HG03460 (cell line): ENCODE data around the gene WDR20.

ENCODE experiments used
- ATAC-seq: cut with Tn5 transposase; IDR thresholded peaks from one replicate; pipeline ENCODE4 v1.9.1; 2021; ENCODE audit not compliant: unreplicated experiment

The WDR20 gene

GRCh38 chr14:102196039-102196901 lies 56.6 kb downstream of the WDR20 start:
- ATAC-seq: no peak

- ATAC-seq: no peak
Observed at GRCh38 chr14:102196902-102197230, 57.2 kb downstream of the WDR20 start.

- ATAC-seq: no peak
Observed at GRCh38 chr14:102197317-102197853, 57.7 kb downstream of the WDR20 start.

GRCh38 chr14:102200690-102201352 lies 61.1 kb downstream of the WDR20 start:
- ATAC-seq: no peak

- no peak for ATAC-seq
Observed at GRCh38 chr14:102201353-102201738, 61.6 kb downstream of the WDR20 start.

- no peak for ATAC-seq
Observed at GRCh38 chr14:102201776-102202175, 62.1 kb downstream of the WDR20 start.

- no peak for ATAC-seq
Observed at GRCh38 chr14:102202944-102203343, 63.2 kb downstream of the WDR20 start.

- ATAC-seq: no peak
Observed at GRCh38 chr14:102203382-102203781, 63.7 kb downstream of the WDR20 start.

GRCh38 chr14:102205560-102205959 lies 65.9 kb downstream of the WDR20 start:
- ATAC-seq: no peak

- ATAC-seq: no peak
Observed at GRCh38 chr14:102206918-102207317, 67.2 kb downstream of the WDR20 start.

- ATAC-seq: no peak
Observed at GRCh38 chr14:102207831-102208365, 68.2 kb downstream of the WDR20 start.

GRCh38 chr14:102208741-102209140 lies 69.0 kb downstream of the WDR20 start:
- ATAC-seq: no peak

GRCh38 chr14:102209224-102209966 lies 69.7 kb downstream of the WDR20 start:
- ATAC-seq: no peak

- ATAC-seq: no peak
Observed at GRCh38 chr14:102210421-102211042, 70.8 kb downstream of the WDR20 start.

GRCh38 chr14:102211240-102211639 lies 71.5 kb downstream of the WDR20 start:
- ATAC-seq: no peak

GRCh38 chr14:102212356-102212755 lies 72.7 kb downstream of the WDR20 start:
- no peak for ATAC-seq

- ATAC-seq: no peak
Observed at GRCh38 chr14:102212845-102213244, 73.1 kb downstream of the WDR20 start.

GRCh38 chr14:102213470-102213869 lies 73.8 kb downstream of the WDR20 start:
- ATAC-seq: no peak

- ATAC-seq: no peak
Observed at GRCh38 chr14:102213984-102214658, 74.4 kb downstream of the WDR20 start.

- ATAC-seq: no peak
Observed at GRCh38 chr14:102215071-102215470, 75.4 kb downstream of the WDR20 start.
